Pancreas (tissue), 10 donors: ENCODE results near the gene METAP1D. TPM values are rescaled to one million over a fixed set of nuclear protein-coding genes. Genes with fewer than 3 reads are reported as not detected.
A peak's percentile ranks its signal among the peaks of the same experiment; 100 is the strongest.

Experiments
- ATAC-seq, 4 donors: fragments of 200-7000 bp; cut with Tn5 transposase; one replicate each; pipeline versions ENCODE4 v1.8.0 to v1.9.1; 2020; ENCODE audit warnings: mild to moderate bottlenecking in 4 of 4, moderate library complexity in 4 of 4
- DNase-seq, 6 donors: peaks; one replicate each; pipeline ENCODE4 v3.0.0-alpha.2; 2020
- FAIRE-seq: peaks from 2 replicates; lab custom pipeline; 2012; peaks lifted over from hg19 to GRCh38; lab: Jason Lieb, UNC
- H3K27ac ChIP-seq, 4 donors: fragments of 200-600 bp; sonication (generic); 1 replicate in 3 of 4; 2 replicates in 1 of 4; pipeline versions ENCODE4 v1.5.0 to v1.8.0; 2020
- H3K27me3 ChIP-seq, 4 donors: fragments of 200-600 bp; one replicate each; pipeline ENCODE4 v1.8.0; 2021
- H3K36me3 ChIP-seq, 3 donors: fragments of 200-600 bp; sonication (generic) in 1 of 3; one replicate each; pipeline versions ENCODE4 v1.5.0 to v1.8.0; 2020 to 2021
- H3K4me1 ChIP-seq, 3 donors: fragments of 200-600 bp; one replicate each; pipeline ENCODE4 v1.8.0; 2021
- H3K4me3 ChIP-seq, 4 donors: fragments of 200-600 bp; sonication (generic) in 2 of 4; one replicate each; pipeline versions ENCODE4 v1.5.0 to v1.8.0; 2020 to 2021
- H3K9me3 ChIP-seq, 4 donors: fragments of 200-600 bp; one replicate each; pipeline ENCODE4 v1.8.0; 2021
- WGBS, 2 donors: extraction: QIAGEN DNeasy Blood & Tissue Kit; methylation state at CpG; one replicate each; pipeline ENCODE4 v1.1.7; 2013; 5-methylcytosine and 5-hydroxymethylcytosine counted together
- intact Hi-C, 3 donors: fragments of 100-400 bp; cut with DNase I; formaldehyde crosslinking; loops; one replicate each; pipeline versions ENCODE4 v1.11.1 to v1.14.2; 2022
- polyA plus RNA-seq, 2 donors: library from polyadenylated mRNA; stranded (reverse); fragments of 200-250 nt; gene quantifications; one replicate each; pipeline ENCODE4 v1.2.3, GENCODE V29; 2013
- total RNA-seq, 6 donors: library from RNA; stranded (reverse); fragmentation: NEBNext Ultra II Directional in 4 of 6; extraction: Animal tissue kit (Norgen Biotek cat#: 25700) in 4 of 6; gene quantifications; one replicate each; pipeline versions ENCODE4 v1.2.1 to v1.2.4, GENCODE V29; 2021 to 2023
- TF ChIP-seq, protein P1 (sequence below), 4 donors: fragments of 200-600 bp; sonication (generic) in 3 of 4; IDR thresholded peaks; one replicate each; pipeline versions ENCODE4 v1.5.0 to v1.8.0; 2021; ENCODE audit warnings: antibody characterized with exemption in 4 of 4
- donor health status: healthy with polysubstance abuse.
- donor health status: DM: no; HTN: no; CAD: no; lungs with moderate emphysema.
- donor health status: DM: no; HTN: no; CAD: no.
- donor health status: control.
- donor health status: control.
- donor health status: Bipolar disorder and iron deficiency.
- donor health status: DM: yes; HTN: yes; CAD: no.
- donor health status: DM: no; HTN: no; CAD: no.
- donor health status: DM: no; HTN: no; CAD: no.
- donor health status: DM: yes; HTN: yes; CAD: no.

Gene METAP1D
- total and polyA plus RNA-seq, 8 donors = 3.0 to 11.4 (median 4.6) TPM

DNA sequence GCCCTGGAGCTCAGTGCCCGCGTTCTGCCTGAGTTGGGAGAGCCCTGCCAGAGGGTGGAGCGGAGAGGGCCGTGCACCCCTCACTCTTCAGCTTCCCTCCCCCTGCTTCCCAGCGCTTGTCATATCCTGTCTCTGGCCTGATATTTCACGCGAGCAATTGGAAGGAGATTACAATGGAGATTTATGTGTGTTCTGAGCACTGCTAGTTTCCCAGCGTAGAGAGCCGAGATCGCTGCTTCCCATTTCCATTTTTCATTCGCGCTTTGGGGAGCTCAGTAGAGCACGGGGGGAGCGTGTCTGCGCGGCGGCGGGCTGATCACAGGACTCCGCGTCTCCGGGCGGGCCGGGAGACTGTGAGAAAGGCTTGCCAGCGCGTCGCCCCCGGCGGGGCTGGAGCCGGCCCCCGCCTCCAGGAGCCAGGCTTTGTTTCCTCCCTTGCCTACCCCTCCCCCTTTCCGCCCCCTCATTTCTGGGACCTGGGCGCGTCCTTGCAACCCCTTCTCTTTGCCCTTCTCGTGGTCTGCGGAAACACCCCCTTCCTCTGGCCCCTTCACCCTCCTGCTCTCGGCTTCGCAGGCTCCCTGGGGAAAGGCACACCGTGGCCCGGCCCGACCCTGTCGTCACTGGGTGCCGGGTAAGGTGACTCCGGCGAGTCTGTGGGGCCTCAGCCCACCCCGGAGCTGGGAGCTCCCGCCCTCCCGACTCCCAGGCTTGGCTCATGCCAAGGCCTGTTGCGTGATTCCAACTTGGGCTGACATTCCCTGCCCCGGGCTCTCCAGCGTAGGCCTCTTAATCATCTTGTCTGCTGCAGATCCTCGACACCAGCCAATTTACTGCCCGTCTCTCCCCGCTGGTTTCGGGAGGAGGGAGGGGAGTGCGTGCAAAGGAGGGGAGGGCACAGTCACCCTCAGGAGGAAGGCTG lies 97.1 kb downstream of the METAP1D start:
- Histone ChIP-seq H3K4me3 (peak overlapping the region in 2 of 4 donors; percentile 11 to 28), H3K36me3 (no peaks in the 10 kb centered on the region), H3K27me3 (peaks cover 14 to 74% (median 21%) of the 10 kb centered on the region in 4 donors), H3K9me3 (no peaks in the 10 kb centered on the region), H3K4me1 (peaks cover 8 to 25% (median 10%) of the 10 kb centered on the region in 3 donors), H3K27ac (no peak overlapping the region)
- DNase-seq = peak in 1 of 6 donors; percentile 67
- ATAC-seq = peak in 3 of 4 donors; percentile 14 to 25 (median 22)
- TF ChIP-seq, protein P1, sequence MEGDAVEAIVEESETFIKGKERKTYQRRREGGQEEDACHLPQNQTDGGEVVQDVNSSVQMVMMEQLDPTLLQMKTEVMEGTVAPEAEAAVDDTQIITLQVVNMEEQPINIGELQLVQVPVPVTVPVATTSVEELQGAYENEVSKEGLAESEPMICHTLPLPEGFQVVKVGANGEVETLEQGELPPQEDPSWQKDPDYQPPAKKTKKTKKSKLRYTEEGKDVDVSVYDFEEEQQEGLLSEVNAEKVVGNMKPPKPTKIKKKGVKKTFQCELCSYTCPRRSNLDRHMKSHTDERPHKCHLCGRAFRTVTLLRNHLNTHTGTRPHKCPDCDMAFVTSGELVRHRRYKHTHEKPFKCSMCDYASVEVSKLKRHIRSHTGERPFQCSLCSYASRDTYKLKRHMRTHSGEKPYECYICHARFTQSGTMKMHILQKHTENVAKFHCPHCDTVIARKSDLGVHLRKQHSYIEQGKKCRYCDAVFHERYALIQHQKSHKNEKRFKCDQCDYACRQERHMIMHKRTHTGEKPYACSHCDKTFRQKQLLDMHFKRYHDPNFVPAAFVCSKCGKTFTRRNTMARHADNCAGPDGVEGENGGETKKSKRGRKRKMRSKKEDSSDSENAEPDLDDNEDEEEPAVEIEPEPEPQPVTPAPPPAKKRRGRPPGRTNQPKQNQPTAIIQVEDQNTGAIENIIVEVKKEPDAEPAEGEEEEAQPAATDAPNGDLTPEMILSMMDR (IDR thresholded peaks at IDR 0.05) = no peak
- no peak for FAIRE-seq
- intact Hi-C loops = no loop called here
- WGBS, 2 donors = 5 to 6% methylated on average over 44 to 55 of the region's 55 CpGs

DNA sequence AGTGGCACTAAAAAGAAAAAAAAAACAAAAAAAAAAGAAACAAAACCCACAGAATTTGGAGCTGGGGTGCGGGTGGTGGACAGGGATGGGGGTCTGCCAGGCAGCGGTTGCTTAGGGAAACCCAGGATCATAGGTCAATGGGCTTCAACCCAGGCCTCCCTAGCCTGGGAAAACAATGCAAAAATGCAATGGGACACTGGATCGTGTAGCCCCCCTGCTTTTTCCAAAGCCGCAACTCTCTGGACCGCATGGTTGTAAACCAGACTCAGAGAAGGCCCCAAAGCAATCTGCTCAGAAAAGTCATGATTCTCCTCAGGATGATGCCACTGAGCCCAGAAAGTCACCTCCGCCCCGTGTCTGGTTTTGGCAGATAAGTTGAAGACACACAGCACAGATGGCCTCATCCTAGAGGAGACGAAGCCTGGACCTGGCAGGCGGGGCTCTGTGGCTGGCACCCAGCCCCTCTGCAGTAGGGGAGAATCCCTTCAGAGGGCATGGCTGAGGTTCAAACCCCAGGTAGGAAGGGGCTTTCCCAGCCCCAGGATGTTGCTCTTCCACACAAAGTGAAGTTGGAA lies 97.9 kb downstream of the METAP1D start:
- TF ChIP-seq, protein P1 (IDR thresholded peaks at IDR 0.05) = no peak
- DNase-seq (no peak), FAIRE-seq (no peak), ATAC-seq (no peak)
- Histone ChIP-seq H3K27me3 (peaks cover 12 to 69% (median 21%) of the 10 kb centered on the region in 4 donors), H3K4me1 (peaks cover 8 to 31% (median 10%) of the 10 kb centered on the region in 3 donors), H3K36me3 (no peaks in the 10 kb centered on the region), H3K4me3 (no peak overlapping the region), H3K9me3 (no peaks in the 10 kb centered on the region), H3K27ac (no peak overlapping the region)
- 39 to 41% methylated on average over 9 of the region's 9 CpGs for WGBS, 2 donors
- intact Hi-C loops = no loop called here

DNA sequence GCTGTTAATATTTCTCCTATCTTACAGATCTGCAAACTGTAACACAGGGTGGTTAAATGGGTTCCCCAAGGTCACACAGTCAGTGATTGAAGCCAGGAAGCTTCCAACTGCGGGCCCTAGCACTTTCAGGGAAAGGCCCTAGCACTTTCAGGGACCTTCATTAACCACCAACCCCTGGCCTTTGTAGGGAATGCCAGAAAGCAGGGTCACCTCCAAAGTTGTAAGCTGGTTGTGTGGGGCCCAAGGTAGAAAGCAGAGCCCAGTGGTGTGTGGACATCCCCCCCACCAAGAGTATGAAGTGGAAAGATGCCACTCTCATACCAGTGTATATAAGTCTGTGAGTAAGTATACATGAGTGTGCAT lies 98.5 kb downstream of the METAP1D start:
- DNase-seq = no peak
- TF ChIP-seq, protein P1 (IDR thresholded peaks at IDR 0.05) = no peak
- no peak overlapping the region for H3K27ac ChIP-seq
- no peaks in the 10 kb centered on the region for H3K36me3 ChIP-seq
- peaks cover 8 to 36% (median 16%) of the 10 kb centered on the region in 3 donors for H3K4me1 ChIP-seq
- intact Hi-C loops = no loop called here
- H3K27me3 ChIP-seq = peaks cover 7 to 62% (median 19%) of the 10 kb centered on the region in 4 donors
- H3K4me3 ChIP-seq = no peak overlapping the region
- H3K9me3 ChIP-seq = no peaks in the 10 kb centered on the region
- WGBS, 2 donors = 27 to 28% methylated on average over 1 of the region's 1 CpG
- no peak for ATAC-seq
- FAIRE-seq = no peak

DNA sequence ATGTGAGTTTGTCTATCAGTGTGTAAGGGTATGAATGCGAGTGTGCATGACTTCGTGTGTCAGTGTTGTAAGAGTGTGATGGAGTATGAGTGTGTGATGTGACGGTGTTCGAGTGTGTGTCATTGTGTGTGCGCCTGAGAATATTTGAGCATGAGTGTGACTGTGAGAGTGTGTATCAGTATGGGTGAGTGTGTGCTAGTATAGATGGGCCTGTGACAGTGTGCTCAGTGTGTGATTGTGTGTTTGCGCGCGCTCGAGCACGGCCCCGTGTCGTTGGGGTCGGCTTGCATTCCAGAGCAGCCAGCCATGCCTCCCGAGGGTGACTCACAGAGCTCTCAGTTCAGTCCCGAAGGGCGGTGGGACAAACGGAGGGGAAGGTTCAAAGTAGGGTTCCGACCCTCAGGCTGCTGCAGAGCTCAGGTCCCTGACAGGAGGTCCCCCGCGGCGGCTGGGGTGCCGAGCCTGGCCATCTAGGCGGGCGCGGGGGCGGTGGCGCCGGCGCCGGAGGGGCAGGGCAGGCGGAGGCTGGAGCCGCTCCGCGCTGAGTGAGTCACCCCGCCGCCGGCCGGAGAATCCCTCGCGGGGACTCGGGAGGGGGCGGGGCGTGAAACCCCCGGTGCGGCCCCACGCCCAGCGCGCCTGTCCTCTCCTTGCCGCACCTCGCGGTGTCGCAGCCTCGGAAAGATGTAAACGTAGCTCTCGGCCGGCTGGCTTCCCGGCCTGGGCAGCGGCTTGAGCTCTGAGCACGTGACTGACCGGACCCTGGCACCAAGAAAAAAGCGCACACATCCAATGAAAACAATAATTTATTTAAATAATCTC lies 99.1 kb downstream of the METAP1D start:
- Histone ChIP-seq H3K27me3 (peaks cover 3 to 57% (median 18%) of the 10 kb centered on the region in 4 donors), H3K4me1 (peaks cover 8 to 40% (median 21%) of the 10 kb centered on the region in 3 donors), H3K9me3 (no peaks in the 10 kb centered on the region), H3K36me3 (no peaks in the 10 kb centered on the region), H3K4me3 (peak overlapping the region in 2 of 4 donors; percentile 22 to 30), H3K27ac (no peak overlapping the region)
- FAIRE-seq (no peak), DNase-seq (peak in 3 of 6 donors; percentile 23 to 78 (median 48)), ATAC-seq (peak in 3 of 4 donors; percentile 6 to 22 (median 15))
- TF ChIP-seq, protein P1 (IDR thresholded peaks at IDR 0.05) = no peak
- 10% methylated on average over 52 to 61 of the region's 61 CpGs for WGBS, 2 donors
- intact Hi-C loops = no loop called here
